Stomach smooth muscle (tissue), 2 donors: ENCODE data around the gene APOA1.
A peak's percentile ranks its signal among the peaks of the same experiment; 100 is the strongest.

Source experiments
- H3K27ac ChIP-seq: one replicate; pipeline ENCODE4 v1.7.0; 2013; ENCODE audit warnings: mild to moderate bottlenecking, low read length, inconsistent platforms
- H3K27me3 ChIP-seq, 2 donors: one replicate each; pipeline ENCODE4 v1.7.0; 2013; ENCODE audit warnings: low read length in 2 of 2; ENCODE audit not compliant: insufficient read depth in 2 of 2, control insufficient read depth in 1 of 2
- H3K36me3 ChIP-seq, 2 donors: one replicate each; pipeline ENCODE4 v1.7.0; 2013; ENCODE audit warnings: low read length in 2 of 2; ENCODE audit not compliant: control insufficient read depth in 2 of 2, insufficient read depth in 2 of 2
- H3K4me1 ChIP-seq: one replicate; pipeline ENCODE4 v1.7.0; 2013; ENCODE audit warnings: low read length; ENCODE audit not compliant: control insufficient read depth, insufficient read depth
- H3K4me3 ChIP-seq, 2 donors: one replicate each; pipeline ENCODE4 v1.7.0; 2013; ENCODE audit warnings: low read length in 2 of 2
- H3K9ac ChIP-seq, 2 donors: one replicate each; pipeline ENCODE4 v1.7.0; 2013; ENCODE audit warnings: low read length in 2 of 2, mild to moderate bottlenecking in 1 of 2
- H3K9me3 ChIP-seq, 2 donors: one replicate each; pipeline ENCODE4 v1.7.0; 2013; ENCODE audit warnings: low read length in 2 of 2; ENCODE audit not compliant: control insufficient read depth in 2 of 2
- donor health status: healthy.
- donor health status: Pancreatic carcinoma.

Gene APOA1

GRCh38 chr11:116794851-116795250 lies 42.6 kb downstream of the APOA1 start:
- no peaks in the 10 kb centered on the region for H3K36me3 ChIP-seq
- H3K27me3 ChIP-seq: no peaks in the 10 kb centered on the region
- no peak overlapping the region for H3K27ac ChIP-seq
- no peak overlapping the region for H3K9ac ChIP-seq
- H3K9me3 ChIP-seq: no peaks in the 10 kb centered on the region
- H3K4me3 ChIP-seq: no peak overlapping the region
- H3K4me1 ChIP-seq: peaks cover 7% of the 10 kb centered on the region

- Histone ChIP-seq H3K36me3 (no peaks in the 10 kb centered on the region), H3K9me3 (no peaks in the 10 kb centered on the region), H3K4me1 (peaks cover 7% of the 10 kb centered on the region), H3K27me3 (no peaks in the 10 kb centered on the region), H3K9ac (no peak overlapping the region), H3K4me3 (no peak overlapping the region), H3K27ac (no peak overlapping the region)
Measured at GRCh38 chr11:116793772-116794097, 43.7 kb downstream of the APOA1 start.

- peaks cover 12% of the 10 kb centered on the region for H3K4me1 ChIP-seq
- H3K9ac ChIP-seq: no peak overlapping the region
- H3K27ac ChIP-seq: no peak overlapping the region
- no peaks in the 10 kb centered on the region for H3K9me3 ChIP-seq
- no peak overlapping the region for H3K4me3 ChIP-seq
- no peaks in the 10 kb centered on the region for H3K27me3 ChIP-seq
- H3K36me3 ChIP-seq: no peaks in the 10 kb centered on the region
Measured at GRCh38 chr11:116792869-116793771, 44.3 kb downstream of the APOA1 start.

DNA sequence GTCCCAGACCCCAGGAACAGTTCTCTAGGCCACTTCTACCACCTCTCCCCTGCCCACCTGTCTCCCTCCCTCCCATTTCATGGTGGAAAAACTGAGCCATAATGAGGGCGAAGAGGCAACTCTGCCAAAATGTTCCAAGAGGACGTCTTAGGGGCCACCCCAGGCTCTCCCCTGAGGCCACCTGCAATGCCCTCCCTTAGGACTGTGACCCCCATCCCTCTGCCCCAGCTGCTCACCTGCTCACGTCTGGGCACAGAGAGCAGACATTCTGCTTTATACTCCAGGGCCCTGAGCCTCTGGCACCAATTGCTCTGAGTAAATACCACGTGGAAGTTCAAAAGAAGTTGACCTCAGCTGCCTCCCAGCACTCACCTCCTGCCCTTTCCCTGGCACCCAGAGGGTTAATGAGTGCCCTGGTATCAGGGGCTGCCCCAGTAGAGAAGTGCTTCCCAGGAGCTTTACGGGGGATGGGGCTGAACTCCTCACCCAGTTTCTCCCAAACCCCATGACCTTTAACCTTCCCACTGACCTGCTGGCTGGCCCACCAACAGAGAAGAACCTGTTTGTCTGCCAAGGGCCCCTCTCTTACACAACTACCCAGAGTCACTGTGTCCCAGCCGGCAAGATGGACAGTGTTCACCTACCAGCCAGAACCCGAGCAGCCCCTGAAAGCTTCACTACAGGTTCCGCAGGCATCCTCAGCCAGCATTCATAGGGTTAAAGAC lies 45.1 kb downstream of the APOA1 start:
- no peaks in the 10 kb centered on the region for H3K36me3 ChIP-seq
- H3K9ac ChIP-seq: peak overlapping the region in 1 of 2 donors; percentile 5
- H3K4me3 ChIP-seq: no peak overlapping the region
- H3K27me3 ChIP-seq: no peaks in the 10 kb centered on the region
- no peaks in the 10 kb centered on the region for H3K9me3 ChIP-seq
- peaks cover 14% of the 10 kb centered on the region for H3K4me1 ChIP-seq
- H3K27ac ChIP-seq: no peak overlapping the region

GRCh38 chr11:116791813-116792143 lies 45.6 kb downstream of the APOA1 start, which contains the start of gene APOA5:
Gene APOA5 (minus strand): TSS chr11:116791879. CDS start chr11:116791860, 19 bp downstream.
- H3K27me3 ChIP-seq: no peaks in the 10 kb centered on the region
- peaks cover 19% of the 10 kb centered on the region for H3K4me1 ChIP-seq
- H3K9me3 ChIP-seq: no peaks in the 10 kb centered on the region
- no peaks in the 10 kb centered on the region for H3K36me3 ChIP-seq
- no peak within 1 kb of the TSS for H3K27ac ChIP-seq
- H3K4me3 ChIP-seq: peak within 1 kb of the TSS in 1 of 2 donors; percentile 66
- peak within 1 kb of the TSS in 1 of 2 donors; percentile 5 for H3K9ac ChIP-seq

- H3K36me3 ChIP-seq: peaks cover 3 to 4% of the 10 kb centered on the region in 2 donors
- H3K27ac ChIP-seq: no peak overlapping the region
- peaks cover 22% of the 10 kb centered on the region for H3K4me1 ChIP-seq
- H3K4me3 ChIP-seq: peak overlapping the region in 1 of 2 donors; percentile 66
- H3K27me3 ChIP-seq: no peaks in the 10 kb centered on the region
- H3K9ac ChIP-seq: no peak overlapping the region
- no peaks in the 10 kb centered on the region for H3K9me3 ChIP-seq
Measured at GRCh38 chr11:116791002-116791812, 46.2 kb downstream of the APOA1 start.

DNA sequence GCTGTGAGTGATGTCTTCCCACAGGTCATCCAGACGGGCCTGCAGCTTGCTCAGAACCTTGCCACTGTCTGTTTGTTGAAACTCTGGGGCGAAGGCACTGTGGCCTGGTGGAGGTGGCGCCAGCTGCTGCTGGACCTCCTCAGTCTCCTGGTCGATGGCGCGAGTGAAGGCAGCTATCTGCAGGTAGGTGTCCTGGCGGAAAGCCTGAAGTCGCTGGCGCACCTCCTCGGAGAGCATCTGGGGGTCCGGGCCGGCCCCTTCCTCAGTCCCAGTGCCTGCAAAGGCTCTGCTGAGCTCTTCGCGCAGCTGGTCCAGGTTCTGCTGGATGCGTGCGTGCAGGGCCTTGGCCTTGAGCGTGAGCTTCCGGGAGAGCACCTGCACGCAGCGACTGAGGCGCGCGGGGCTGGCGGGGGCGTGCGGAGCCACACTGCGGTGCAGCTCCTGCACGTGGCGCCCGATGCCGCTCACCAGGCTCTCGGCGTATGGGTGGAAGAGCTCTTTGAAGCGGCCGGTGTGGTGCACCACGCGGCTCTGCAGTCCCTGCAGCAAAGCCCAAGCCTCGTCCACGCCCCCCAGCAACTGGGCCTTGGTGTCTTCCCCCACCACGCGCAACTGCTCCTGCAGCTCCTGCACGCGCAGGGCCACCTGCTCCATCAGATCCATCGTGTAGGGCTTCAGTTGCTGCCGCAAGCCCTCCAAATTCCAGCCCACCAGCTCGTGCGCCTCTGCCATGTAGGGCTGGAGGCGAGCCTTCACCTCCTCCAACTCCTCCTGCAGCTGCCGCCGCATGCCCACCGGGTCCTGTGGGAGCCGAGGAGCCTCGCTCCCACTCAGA lies 47.0 kb downstream of the APOA1 start:
- no peaks in the 10 kb centered on the region for H3K27me3 ChIP-seq
- H3K36me3 ChIP-seq: peaks cover 9 to 12% of the 10 kb centered on the region in 2 donors
- H3K4me3 ChIP-seq: no peak overlapping the region
- H3K27ac ChIP-seq: no peak overlapping the region
- H3K4me1 ChIP-seq: peaks cover 22% of the 10 kb centered on the region
- H3K9me3 ChIP-seq: no peaks in the 10 kb centered on the region
- H3K9ac ChIP-seq: no peak overlapping the region

DNA sequence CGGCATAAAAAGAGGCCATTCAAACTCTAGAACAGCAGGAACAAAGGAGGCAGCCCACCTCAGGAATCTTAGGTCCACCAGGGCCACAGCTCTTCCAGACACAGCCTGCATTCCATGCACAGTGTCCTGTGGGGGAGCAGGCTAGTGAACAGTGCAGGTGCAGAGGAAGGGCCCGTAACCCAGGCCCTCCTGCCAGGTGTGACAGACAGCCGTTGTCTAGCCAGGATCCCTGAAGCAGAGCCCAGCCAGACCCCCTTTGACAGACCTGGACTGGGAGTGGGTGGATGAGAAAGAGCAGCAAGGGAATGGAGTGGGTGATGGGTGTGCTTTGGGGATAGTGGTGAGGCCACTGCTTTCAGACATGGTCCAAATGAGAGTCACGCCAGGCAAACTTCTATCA lies 48.4 kb downstream of the APOA1 start:
- H3K9me3 ChIP-seq: no peaks in the 10 kb centered on the region
- H3K4me3 ChIP-seq: peak overlapping the region in 1 of 2 donors; percentile 92
- H3K27me3 ChIP-seq: no peaks in the 10 kb centered on the region
- H3K4me1 ChIP-seq: peaks cover 22% of the 10 kb centered on the region
- H3K27ac ChIP-seq: no peak overlapping the region
- H3K9ac ChIP-seq: no peak overlapping the region
- H3K36me3 ChIP-seq: peaks cover 23 to 26% of the 10 kb centered on the region in 2 donors

DNA sequence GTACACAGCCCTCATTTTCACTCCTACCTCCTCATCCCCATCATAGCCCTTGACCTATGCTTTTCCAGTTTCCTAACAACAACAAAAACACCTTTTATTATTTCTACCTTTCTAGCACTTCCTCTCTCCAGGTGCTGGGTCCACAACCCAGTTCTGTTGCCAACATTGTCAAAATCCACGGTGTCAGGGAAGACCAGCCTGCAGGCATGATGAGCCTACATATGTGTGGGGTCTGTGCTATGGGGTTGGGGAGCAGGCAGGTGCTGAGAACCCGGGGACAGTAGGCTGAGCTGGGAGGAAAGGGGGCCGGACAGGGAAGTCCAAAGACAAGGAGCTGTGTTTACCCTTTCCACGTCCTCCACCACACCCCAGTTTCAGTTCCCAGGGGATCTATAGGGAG lies 48.9 kb downstream of the APOA1 start:
- Histone ChIP-seq H3K4me3 (peak overlapping the region; percentile 92 to 94), H3K36me3 (peaks cover 27 to 30% of the 10 kb centered on the region in 2 donors), H3K9ac (peak overlapping the region; percentile 88 to 96), H3K27me3 (no peaks in the 10 kb centered on the region), H3K27ac (peak overlapping the region; percentile 87), H3K9me3 (no peaks in the 10 kb centered on the region), H3K4me1 (peaks cover 22% of the 10 kb centered on the region)
